ENCODE data around the gene LCOR.

- TF ChIP-seq, protein P1, sequence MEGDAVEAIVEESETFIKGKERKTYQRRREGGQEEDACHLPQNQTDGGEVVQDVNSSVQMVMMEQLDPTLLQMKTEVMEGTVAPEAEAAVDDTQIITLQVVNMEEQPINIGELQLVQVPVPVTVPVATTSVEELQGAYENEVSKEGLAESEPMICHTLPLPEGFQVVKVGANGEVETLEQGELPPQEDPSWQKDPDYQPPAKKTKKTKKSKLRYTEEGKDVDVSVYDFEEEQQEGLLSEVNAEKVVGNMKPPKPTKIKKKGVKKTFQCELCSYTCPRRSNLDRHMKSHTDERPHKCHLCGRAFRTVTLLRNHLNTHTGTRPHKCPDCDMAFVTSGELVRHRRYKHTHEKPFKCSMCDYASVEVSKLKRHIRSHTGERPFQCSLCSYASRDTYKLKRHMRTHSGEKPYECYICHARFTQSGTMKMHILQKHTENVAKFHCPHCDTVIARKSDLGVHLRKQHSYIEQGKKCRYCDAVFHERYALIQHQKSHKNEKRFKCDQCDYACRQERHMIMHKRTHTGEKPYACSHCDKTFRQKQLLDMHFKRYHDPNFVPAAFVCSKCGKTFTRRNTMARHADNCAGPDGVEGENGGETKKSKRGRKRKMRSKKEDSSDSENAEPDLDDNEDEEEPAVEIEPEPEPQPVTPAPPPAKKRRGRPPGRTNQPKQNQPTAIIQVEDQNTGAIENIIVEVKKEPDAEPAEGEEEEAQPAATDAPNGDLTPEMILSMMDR (IDR thresholded peaks at IDR 0.05), result no peak
- TF ChIP-seq POLR2A (IDR thresholded peaks at IDR 0.05), result no peak
Observed at GRCh38 chr10:96846395-96846794, 14.3 kb downstream of the LCOR start.

Data from thyroid gland (tissue), 4 donors.